Adrenal gland (tissue), 5 donors: ENCODE results near the gene DAPK2.

ENCODE experiments used
- POLR2A ChIP-seq, 2 donors: fragments of 450-650 bp; IDR thresholded peaks; one replicate each; pipeline ENCODE4 v1.6.1; 2017; ENCODE audit warnings: antibody characterized with exemption in 2 of 2, mild to moderate bottlenecking in 2 of 2, moderate library complexity in 1 of 2
- TF ChIP-seq, protein P1 (sequence below), 6 experiments: fragments of 450-650 bp in 4 of 6; fragments of 200-600 bp in 2 of 6; sonication (generic) in 1 of 6; IDR thresholded peaks; 1 replicate in 5 of 6; 2 replicates in 1 of 6; pipeline versions ENCODE4 v1.5.1 to v1.8.0; 2016 to 2021; ENCODE audit warnings: antibody characterized with exemption in 6 of 6, mild to moderate bottlenecking in 2 of 6, moderate library complexity in 1 of 6
- donor health status: DM: no; HTN: no; CAD: no.

DNA sequence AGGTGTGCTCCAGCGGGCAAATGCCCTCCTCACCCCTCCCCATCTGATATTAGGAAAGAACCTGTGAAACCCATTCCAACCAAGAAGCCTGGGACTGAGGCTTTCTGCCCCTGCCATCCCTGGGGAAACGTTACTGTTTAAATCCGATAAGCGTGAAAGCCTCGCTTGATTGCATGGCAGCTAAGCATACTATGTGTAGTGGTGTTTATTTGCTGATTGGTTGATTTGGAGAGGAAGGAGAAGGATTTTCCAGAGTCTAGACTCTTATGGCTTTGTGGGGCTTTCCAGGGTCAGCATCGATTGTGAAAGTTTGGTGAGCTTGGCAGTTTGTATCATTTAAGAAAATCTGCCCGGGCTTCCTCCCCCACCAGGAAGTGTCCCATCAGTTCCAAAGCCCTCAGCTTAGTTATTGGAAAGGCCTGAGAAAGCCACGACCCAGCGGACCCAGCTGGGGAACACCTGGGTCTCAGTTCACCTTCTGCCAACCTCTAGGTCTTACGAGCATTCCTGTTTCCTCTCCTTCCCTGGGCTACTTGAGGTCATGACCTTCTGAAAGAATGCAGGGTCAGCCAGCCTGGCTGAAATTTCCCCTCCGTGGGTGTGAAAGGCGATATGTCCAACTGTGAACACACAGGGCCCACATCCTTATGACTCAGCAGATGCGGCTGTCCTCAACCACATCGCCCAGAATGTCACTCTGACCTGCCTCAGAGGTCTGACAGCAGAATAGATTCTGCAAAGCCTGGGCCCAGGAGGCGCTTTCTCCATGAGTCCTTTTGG lies 149.8 kb downstream of the DAPK2 start:
- TF ChIP-seq, protein P1, sequence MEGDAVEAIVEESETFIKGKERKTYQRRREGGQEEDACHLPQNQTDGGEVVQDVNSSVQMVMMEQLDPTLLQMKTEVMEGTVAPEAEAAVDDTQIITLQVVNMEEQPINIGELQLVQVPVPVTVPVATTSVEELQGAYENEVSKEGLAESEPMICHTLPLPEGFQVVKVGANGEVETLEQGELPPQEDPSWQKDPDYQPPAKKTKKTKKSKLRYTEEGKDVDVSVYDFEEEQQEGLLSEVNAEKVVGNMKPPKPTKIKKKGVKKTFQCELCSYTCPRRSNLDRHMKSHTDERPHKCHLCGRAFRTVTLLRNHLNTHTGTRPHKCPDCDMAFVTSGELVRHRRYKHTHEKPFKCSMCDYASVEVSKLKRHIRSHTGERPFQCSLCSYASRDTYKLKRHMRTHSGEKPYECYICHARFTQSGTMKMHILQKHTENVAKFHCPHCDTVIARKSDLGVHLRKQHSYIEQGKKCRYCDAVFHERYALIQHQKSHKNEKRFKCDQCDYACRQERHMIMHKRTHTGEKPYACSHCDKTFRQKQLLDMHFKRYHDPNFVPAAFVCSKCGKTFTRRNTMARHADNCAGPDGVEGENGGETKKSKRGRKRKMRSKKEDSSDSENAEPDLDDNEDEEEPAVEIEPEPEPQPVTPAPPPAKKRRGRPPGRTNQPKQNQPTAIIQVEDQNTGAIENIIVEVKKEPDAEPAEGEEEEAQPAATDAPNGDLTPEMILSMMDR (IDR thresholded peaks at IDR 0.05), result no peak
- no peak for TF ChIP-seq POLR2A (IDR thresholded peaks at IDR 0.05)
